Stimulated activated CD8-positive, alpha-beta memory T cell treated with anti-CD3 and anti-CD28 coated beads, Interleukin-12 subunit alpha, Interleukin-12 subunit beta, amount 100 ng/mL, for 24 hours (primary cell): ENCODE results near the gene RFWD3.
A peak's percentile ranks its signal among the peaks of the same experiment; 100 is the strongest.
"Not testable (repeated sequence)": the region's sequence is repeated elsewhere in the genome, so short reads cannot be mapped to it uniquely, and the experiment has no call there.

Experiments used
- DNase-seq: peaks from one replicate; pipeline ENCODE4 v3.0.0-alpha.2; 2020; ENCODE audit errors: extremely low read depth

RFWD3 gene, protein sequence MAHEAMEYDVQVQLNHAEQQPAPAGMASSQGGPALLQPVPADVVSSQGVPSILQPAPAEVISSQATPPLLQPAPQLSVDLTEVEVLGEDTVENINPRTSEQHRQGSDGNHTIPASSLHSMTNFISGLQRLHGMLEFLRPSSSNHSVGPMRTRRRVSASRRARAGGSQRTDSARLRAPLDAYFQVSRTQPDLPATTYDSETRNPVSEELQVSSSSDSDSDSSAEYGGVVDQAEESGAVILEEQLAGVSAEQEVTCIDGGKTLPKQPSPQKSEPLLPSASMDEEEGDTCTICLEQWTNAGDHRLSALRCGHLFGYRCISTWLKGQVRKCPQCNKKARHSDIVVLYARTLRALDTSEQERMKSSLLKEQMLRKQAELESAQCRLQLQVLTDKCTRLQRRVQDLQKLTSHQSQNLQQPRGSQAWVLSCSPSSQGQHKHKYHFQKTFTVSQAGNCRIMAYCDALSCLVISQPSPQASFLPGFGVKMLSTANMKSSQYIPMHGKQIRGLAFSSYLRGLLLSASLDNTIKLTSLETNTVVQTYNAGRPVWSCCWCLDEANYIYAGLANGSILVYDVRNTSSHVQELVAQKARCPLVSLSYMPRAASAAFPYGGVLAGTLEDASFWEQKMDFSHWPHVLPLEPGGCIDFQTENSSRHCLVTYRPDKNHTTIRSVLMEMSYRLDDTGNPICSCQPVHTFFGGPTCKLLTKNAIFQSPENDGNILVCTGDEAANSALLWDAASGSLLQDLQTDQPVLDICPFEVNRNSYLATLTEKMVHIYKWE

DNA sequence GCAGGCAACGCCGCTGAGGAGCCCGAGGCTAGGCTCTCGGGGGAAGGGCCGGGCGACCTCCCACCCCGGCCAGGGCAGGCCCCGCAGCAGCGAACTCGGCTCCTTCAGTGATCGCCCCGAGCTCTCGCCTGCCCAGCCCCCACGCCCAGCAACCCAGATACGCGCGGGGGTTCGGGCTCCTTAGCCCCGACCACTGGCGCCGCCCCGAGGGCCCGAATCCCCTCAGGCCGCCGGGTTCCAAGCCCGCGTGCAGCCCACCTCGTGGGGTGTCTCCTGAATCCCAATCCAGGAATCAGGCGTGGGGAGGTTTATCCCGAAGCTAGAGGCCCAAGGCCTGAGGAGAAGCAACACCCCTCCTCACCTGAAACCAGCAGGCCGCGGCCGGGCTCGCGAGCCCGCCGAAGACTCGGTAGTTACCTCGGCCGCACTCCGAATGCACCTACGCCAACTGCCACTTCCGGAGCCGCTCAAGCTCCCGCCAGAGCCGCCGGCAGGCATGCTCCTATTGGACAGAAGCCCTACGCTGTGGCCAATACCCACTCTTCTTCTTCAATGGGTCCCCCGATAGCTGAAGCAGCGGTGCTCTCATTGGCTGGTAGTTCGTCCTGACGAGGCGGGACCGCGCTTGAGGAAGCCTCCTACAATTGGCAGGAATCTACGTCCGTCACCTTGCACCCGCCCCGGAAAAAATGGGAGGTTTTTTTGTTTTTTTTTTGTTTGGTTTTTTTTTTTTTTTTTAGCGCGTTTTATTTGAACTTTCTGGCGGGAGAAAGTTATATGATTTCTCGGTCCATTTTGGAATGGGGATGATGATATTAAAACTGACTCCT is at the start of gene RFWD3:
TSS of gene RFWD3 (minus strand) at position 453 of the 830 bp plus-strand sequence. CDS start 5,428 bp downstream, outside the sequence.
- DNase-seq: peak; percentile 86

DNA sequence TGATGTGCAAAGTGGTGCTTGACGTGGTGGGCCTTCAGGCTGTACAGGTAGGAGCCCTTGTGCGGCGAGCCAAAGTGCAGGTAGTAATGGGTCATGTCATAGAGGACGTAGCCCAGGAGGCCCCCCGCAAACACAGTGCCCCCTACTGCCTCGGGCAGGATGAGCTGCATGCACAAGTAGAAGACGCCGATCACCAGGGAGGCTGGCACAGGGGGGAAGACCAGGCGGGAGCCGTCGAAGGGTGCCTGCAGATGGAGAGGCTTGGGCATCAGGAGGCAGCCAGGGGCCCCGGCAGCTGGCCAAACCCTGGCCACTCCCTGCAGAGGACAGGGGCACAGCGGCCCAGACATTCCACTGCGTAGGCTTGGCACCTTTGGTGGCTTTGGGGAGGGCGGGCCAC is 49.7 kb upstream of the RFWD3 start:
- no peak for DNase-seq

DNA sequence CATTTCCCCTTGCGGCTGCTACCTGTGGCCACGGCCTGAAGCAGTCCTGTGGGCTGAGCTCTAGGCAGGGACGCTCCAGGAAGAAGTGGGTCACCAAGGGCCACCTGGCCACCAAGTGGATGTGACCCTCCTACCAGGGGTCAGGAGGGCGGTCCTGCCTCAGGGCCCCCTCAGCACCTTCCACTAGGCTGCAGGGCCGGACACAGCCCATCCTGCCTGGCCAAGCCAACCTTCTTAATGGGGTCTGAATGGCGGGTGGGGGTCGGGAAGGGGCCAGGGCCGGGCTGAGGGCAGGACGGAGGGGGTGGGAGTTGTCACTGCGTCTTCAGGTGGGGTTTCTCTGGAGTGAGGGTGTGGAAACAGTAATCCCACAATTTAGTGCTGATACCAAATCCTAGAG is 47.2 kb upstream of the RFWD3 start:
- no peak for DNase-seq

DNA sequence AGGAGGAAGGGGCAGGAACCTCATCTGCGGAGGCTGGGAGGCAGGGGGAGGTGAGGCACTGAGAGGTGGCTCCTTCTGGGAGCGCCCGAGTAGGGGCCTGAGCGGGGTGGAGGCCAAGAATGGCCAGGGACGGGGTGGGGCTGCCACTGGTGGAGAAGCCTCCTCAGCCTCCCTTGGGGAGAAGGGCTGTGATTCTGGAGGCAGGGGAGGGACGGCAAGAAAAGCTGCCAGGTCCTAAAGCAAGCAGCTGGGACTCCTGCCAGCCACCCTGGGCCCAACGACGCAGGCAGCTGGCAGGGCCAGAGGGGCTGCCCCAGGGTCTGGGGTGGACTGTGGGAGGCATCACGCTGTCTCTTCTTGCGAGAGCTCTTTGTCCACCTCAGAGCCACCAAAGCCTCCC is 46.6 kb upstream of the RFWD3 start:
- DNase-seq: no peak

DNA sequence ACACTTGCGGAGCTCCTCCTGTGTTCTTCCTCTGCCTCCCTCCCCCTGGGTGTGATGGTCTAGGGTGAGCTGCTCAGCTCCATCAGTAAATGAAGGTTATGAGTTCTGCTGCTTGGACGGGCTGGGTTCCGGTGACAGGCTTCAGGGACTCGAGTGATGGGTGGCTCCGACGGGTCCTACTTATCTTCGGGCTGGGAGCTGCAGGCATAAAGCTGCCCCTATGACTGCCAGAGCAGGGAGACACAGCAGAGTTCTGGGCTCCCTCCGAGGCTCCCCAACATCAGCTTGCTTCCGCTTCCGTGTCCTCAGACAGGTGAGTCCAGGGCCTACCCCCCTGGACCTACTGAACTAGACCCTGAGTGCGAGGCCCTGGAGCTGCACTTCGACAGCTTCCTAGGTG is 45.3 kb upstream of the RFWD3 start:
- no peak for DNase-seq

DNA sequence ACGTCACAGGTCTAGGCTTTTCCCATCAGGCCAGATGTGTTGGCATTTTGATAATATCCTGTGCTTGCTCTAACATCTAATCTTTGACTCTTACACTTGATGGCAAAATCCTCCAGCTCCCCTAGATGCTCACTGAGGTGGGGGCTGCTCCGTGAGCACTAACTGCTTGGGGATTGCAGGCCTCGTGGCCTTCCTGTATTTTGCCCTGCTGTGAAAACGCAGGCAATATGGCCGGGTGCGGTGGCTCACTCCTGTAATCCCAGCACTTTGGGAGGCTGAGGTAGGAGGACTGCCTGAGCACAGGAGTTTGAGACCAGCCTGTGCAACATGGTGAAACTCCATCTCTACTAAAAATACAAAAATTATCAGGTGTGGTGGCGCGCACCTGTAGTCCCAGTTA is 43.7 kb upstream of the RFWD3 start:
- DNase-seq: no peak

DNA sequence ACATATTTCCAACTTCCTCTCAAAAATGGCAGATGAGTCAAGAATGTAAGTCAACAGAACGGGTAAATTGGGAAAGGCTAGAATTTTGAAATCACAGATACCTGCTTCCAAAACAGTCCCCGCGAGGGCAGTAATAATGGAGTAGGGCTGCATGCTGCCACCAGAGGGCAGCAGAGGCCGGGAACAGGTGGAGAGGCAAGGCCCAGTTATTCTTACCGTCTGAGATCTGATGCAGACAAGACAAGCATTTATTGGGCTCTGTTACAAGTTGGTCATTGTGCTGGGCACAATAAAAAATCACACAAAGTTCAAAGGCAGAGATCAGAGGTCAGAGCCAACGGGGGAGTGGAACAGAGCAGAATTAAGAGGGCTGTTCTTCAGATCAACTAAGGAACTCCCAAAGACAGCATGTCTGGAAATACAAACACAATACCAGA is 42.8 kb upstream of the RFWD3 start:
- DNase-seq: peak; percentile 47

DNA sequence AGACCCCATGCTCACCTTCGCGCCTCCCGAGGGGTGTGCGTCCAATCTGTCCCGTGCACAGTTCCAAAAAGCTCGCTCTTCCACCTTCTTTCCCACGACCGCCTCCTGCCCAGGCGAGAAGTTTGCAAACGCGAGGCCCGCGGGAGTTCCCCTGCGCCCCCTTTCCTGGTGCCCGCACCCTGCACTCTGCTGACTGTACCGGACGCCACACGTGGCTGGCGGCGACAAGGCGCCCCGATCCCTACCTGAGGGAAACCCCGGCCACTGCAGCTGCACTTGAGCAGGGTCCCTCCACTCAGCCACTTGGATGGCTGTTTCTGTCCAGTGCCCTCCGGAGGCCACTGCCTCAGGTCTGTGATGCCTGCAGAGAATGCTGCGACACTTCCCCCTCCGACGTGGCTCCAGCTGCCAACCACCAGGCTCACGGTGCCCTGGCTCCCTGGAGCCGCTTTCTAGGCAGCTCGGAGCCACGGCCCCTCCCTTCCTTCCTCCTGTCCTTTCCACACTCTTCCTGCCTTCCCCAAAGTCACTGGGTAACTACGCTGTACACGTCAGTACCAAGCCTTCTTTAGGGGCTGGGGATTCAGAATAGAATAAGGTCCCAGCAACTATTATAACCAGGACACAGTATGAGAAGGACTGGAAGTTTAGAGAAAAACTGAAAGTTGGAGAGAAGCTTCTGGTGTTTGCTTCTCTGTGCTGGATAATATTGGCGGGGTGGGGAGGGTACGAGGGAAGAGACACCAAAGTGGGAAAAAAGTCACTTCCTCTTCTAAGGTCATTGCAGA is 34.0 kb upstream of the RFWD3 start, which contains the start of gene MLKL:
TSS of gene MLKL (minus strand) at position 425 of the 788 bp plus-strand sequence. CDS start 5,105 bp downstream, outside the sequence.
- no peak for DNase-seq

DNA sequence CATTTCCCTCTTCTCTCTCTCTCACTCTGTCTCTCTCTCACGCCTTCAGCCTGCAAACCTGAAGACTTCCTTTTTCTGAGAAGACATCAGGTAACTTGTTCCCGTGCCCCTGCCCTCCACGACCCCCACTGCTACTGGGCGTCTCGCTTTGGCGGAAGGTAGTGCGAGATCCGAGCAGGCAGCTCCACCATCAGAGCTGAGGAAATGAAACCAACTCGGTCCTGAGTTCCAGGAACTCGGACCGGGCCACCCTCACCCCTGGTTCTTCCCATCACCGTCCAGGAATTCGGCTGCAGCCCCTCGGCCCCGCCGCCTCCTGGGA is 33.4 kb upstream of the RFWD3 start:
- no peak for DNase-seq

DNA sequence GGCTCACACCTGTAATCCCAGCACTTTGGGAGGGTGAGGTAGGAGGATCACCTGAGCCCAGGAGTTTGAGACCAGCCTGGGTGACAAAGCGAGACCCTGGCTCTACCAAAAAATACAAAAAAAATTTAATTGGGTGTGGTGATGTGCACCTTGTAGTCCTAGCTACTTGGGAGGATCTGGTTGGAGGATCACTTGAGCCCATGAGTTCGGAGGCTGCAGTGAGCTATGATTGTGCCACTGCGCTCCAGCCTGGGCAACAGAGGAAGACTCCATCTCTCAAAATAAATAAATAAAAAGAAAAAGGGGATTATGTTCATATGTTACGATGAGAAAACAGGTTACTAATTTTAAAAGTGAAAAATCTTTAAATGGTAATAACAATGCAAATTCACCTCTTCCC is 33.0 kb upstream of the RFWD3 start:
- no peak for DNase-seq

DNA sequence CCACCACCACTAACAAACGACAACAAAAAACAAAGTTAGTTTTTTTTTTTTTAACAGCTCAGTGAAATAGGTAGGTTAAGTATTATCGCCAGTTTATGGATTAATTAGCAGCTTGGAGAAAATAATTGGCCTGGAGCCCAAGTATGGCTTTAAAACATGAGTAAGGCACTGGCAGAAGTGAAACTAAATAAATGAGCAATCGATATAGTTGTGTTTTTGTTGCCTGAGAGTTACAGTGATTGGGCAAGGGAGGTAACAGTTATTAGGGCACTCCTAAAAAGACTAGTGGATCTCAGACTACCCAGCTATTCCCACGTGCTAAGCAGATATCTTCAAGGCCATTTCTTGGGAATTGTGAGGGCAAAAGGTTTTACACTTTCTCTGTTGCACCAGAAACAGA is 31.5 kb upstream of the RFWD3 start:
- no peak for DNase-seq

DNA sequence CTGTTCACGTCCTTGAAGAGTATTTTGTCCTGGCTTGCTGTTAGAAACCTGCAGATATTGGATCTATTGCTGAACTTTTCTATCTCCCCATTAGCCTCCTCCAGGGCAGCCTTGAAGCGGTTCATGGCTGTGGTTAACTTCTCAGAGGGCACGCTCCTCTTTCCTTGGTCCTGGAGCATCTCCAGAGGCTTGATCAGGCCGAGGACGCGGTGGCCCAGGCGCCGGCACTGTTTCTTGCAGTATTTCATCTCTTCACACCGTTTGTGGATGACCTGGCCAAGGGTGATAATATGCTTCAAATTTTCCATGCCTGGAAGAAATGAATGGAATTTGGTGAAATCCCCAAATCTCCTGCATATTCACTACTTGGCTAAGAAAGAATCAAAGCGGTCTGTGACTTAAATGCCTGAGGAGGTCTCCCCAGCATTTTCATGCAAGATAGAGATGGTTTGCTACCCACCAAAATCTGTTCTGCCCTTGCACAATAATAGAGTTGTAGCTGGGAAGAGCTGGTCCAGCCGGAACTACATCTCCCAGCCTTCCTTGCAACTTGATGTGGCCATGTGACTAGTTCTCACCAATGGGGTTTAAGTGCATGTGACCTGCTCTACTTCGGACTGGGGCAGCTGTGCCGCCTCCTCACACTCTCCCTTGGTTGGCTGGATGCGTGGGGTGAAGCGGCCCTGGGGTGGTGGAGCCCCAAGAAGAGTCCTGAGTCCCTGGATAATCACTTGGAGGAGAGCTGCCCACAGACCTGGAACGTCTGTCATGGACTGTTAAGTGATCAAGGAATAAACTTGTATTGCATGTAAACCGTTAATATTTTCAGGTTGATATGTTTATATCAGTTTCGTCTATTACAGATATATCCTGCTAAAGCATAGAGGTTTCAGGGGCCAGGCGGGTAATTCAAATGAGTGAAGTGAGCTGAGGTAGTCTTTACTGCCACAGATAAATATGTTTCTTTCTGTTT is 29.1 kb upstream of the RFWD3 start:
- DNase-seq: no peak

DNA sequence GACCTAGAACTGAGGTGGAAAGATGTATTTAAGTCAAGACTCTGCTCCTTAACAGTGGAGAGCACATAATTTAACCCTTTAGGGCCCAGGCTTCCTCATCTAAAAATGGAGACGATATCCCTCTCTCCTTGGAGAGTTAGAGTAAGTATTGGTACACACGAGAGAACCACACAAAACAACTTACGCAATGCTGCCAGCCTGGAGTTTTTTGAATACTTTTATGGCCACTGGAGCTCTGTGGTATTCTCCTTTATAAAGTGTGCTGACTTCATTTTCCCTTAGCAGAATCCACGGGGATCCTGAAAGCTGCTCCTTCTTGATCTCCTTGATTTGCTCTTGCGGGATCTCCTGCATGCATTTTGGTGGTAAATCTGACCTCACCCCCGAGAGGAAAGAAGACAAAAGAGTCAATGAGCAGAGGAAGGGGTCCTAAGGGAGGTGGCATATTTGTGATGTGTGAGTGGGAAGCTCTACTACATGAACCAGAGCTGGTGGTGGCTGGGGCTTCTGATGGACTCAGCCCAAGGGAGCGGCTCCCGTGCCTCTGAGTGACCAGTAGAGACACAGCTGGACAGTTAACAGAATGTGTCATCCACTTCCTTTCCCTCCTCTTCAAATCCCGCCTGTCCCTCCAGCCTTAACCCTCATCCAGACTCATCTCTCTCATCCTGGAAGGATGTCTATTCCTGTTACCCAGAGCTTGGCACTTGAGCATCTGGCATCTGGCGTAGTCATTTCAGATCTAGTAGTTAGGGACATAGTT is 24.6 kb upstream of the RFWD3 start:
- DNase-seq: no peak

DNA sequence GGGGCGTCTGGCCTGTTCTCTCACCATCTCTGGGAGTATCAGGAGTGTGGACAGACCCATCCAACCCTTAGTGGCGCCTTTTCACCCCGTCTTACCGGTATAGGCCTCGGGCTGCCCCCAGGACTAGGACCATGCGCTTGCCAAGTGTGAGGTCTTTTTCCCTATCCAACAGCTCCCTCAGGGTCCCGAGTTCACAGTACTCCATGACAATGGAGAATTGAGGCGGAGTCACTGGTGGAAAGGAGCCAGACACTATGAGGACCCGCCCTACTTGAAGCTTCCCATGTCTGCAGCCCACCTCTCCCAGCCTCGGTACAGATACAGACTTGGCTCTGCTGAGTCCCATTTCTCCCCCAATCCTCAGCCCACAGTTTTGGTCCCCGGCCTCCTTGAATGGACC is 15.9 kb upstream of the RFWD3 start:
- no peak for DNase-seq

DNA sequence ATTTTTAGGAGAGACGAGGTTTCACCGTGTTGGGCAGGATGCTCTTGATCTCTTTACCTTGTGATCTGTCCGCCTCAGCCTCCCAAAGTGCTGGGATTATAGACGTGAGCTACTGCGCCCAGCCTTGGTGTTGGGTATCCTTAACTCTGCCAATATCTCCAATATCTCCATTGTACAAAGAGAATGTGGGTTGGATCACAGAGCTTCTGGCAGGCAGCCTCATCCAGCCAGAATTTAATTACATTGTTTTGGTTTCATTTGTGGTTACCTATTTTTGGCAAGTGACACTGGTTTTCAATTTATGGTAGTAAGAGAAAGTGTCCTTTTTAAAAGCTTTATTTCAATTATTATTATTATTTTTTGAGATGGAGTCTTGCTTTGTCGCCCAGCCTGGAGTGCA is 14.0 kb upstream of the RFWD3 start:
- DNase-seq: no peak

DNA sequence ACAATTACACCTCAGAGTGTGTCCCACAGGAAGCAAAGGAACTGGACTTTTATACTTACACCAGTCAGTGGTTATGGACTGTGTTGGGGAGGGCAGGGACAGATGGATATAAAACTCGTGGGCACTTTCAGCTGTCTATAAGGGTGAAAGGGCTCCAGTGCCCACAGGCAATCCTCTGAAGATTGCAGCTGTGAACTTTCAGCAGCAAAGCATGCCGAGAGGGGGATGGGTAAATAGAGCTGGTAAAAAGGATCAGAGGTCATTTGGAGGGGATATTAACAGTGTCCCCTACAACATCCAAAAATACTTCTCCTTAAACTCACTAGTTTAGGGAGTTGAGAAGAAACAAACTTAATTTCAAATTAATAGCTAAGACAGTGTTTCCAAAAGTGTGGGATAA is 13.3 kb upstream of the RFWD3 start:
- no peak for DNase-seq

DNA sequence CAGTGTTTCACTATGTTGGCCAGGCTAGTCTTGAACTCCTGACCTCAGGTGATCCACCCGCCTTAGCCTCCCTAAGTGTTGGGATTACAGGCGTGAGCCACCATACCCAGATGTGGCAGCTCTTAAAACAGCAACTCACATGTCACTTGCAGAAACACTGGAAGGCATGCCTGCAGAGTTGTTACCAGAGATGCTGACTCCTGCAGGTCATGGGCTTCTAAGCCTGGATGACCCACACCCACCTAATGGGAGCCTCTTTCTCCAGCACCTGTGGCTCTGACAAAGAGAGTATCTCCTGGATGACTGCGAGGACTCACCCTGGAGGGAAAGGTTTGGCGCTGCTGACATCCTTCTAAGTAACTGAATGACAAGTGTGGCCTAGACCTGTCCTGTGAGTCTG is 11.2 kb upstream of the RFWD3 start:
- no peak for DNase-seq

DNA sequence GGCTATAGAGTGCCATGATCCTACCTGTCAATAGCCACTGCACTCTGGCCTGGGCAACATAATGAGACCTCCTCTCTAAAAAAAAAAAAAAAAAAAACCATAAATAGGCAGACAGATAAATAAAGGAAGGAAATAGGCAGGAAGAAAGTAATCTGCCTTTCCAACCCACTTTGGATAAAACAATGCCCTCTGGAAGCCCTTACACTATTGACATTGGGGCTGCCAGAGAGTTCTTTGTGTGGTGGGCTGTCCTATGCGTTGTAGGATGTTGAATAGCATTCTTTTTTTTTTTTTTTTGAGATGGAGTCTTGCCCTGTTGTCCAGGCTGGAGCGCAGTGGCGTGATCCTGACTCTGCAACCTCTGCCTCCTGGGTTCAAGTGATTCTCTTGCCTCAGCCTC is 7.2 kb upstream of the RFWD3 start:
- no peak for DNase-seq

DNA sequence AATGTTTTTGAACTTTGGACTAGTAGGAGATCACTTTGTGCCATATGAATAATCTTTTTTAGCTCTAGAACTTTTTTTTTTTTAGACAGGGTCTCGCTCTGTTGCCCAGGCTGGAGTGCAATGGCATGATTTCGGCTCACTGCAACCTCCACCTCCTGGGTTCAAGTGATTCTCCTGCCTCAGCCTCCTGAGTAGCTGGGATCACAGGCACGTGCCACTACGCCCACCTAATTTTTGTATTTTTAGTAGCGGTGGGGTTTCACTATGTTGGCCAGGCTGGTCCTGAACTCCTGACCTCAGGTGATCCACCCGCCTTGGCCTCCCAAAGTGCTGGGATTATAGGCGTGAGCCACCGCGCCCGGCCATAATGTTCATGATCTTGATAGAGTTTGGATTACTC is 2.2 kb upstream of the RFWD3 start:
- not testable (repeated sequence) for DNase-seq
